ENCODE measurements around the gene PVALB.

PVALB gene, protein sequence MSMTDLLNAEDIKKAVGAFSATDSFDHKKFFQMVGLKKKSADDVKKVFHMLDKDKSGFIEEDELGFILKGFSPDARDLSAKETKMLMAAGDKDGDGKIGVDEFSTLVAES

DNA sequence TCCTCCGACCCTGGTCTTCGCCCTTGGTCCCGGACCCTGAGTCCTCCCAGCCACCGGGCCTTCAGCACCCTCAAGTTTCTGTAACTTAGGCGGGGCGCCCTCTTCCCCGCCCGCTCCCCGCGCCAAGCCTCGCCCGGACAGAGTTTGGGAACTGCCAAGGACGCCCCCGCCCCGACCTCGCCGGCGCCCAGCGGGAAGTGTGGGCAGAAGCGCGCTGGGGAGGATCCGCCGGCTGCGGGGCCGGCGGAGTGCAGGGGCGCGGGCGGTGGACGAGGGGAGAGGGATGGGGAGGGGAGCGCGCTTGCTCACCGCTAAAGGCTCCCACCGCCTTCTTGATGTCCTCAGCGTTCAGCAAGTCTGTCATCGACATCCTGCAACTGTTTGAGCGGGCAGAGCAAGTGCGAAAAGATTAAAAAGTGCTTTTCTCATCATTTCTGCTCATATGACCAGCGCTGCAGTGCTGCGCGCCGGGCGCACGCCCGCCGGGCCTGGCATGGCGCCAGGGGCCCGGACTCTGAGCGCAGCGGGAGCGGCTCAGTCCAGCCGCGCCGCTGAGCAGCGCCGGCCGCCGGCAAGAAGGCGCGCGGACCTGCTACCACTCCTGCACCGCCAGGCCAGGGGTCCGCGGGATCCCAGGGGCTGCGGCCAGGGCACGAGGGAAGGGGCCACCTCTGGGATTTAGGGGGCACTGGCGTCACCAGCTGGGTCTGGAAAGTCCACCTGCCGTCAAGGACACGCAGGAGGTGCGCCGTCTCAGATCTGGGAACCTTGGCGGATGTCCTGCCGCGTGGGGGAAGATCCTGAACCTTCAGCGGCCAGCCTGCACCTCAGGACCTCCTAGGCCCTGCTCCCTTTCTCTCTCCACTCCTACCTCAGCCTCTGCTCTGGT, at the start of gene PVALB:
PVALB (minus strand) TSS at position 400 of the 889 bp plus-strand sequence; CDS start at position 370, 30 bp downstream.
- DNase-seq (ENCODE audit: low read depth) = no peak

DNA sequence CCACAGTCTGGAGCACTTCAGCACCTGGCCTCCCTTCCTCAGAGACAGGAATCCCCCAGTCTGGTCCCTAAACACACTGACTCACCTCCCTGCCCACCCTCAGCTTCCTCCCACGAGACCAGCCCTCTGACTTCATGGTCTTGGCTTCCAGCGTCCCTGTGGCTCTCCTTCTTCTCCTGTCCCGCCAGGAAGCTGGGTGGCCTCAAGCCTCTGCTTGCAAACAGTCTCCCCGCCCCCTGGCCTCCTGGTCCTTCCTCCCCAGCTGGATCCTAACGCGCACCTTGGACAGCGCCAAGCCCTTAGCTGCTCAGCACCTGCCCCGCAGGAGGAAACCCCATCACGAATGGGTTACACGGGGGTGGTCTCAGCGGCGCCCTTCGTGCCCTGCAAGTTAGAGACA, 48.5 kb upstream of the PVALB start:
- no peak for DNase-seq (ENCODE audit: low read depth)

DNA sequence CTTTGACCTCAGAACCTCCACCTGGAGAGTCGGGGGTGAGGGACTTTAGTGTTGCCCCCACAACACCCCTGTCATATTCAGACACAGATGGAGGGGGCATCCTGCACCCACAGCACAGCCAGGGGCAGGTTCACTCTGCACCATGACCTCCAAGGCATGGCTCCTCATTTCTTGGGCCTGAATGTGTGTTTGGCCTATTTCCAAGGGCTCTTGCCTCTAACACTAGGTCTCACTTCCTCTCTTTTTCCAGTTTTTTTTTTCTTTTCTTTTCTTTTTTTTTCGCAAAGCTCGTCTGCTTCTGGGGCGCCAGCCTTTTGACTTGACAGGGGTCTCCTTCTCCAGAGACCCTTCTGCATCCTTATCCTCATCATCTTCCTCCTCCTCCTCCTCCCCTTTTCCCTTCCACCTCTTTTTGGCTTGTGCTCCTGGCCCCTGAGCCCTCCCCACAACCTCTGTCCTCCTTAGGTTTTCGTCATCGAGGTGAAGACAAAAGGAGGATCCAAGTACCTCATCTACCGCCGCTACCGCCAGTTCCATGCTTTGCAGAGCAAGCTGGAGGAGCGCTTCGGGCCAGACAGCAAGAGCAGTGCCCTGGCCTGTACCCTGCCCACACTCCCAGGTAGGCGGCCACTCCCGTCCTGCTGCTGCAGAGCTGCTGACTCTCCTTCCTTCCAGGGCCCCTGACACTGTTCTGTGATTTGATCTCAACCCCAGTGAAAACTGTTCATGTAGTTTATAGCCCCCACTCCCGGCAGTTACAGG, 47.8 kb upstream of the PVALB start:
- no peak for DNase-seq (ENCODE audit: low read depth)

DNA sequence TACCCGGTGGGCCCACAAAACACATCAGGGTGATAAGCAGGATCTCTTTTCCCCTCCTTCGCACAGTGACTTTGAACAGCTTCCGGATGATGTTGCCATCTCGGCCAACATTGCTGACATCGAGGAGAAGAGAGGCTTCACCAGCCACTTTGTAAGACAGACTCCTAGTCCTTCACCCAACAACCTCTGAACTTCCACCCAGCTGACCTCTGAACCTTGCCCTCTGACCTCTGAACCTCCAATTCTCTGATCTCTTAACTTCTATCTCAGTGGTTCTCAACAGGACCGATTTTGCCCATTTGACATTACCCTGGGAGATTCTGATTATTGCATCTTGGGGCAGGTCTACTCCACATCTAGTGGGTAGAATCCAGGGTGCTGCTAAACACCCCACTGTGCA, 47.1 kb upstream of the PVALB start:
- no peak for DNase-seq (ENCODE audit: low read depth)

DNA sequence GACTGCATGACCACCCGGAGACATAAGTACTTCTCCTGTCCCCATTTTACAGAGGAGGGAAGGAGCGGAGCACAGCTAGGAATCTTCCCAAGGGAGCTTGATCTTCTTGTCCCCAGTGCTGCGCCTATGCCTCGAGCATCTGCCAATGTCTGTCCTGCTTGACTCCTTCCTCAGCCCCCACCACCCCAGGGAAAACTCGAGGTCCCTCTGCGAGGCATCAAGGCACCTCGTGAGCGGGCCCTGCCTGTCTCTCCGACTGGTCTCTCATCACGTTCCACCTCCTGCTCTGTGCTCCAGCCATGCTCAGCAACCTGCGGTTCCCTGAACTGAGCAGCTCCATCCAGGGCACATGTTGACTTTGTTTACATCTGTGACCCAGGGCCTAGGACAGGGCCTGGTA, 46.4 kb upstream of the PVALB start:
- no peak for DNase-seq (ENCODE audit: low read depth)

DNA sequence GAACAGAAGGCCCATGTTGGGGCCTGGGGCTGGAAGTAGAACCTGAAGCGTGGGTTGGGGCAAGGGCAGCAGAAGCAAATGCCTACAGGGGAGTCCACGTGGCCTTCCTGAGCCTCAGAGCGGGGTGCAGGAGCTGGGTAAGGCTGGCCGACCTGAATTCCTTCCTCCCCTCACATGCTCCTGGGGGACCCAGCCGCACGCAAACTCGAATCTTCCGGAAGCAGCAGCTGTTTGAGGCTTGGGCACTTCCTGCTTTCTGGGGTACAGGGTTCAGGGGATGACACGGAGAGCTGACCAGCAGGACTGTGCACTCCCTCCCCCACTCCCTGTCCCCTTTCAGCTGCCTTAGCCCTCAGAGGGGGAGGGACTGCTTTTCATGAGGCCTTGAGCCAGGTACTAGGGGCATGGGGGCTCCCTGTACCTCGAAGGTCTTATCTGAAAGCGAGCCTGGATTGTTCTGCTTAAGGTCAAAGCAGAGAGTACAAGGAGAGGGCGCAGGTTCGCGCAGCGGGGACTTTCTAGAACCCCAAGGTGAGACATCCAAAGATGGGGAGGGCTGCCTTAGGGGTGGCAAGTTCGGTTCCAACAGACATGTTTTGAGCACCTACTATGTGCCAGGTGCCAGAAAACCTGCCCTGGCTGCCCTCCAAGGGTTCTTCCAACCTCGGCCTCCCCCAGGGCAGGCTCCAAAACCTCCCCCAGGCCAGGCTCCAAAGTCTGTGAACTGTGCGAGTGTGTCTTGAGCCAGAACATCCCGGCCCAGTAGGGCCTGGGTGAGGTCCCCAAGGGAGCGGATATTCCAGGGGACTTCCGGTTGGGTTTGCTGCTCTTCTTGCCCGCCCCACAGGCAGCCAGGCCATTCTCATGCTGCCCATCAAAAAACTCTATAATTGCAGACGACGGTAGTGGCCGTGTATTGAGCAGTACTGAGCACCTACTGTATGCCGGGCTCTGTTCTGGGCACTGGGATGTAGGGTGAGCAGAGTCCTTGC, 45.7 kb upstream of the PVALB start:
- no peak for DNase-seq (ENCODE audit: low read depth)

DNA sequence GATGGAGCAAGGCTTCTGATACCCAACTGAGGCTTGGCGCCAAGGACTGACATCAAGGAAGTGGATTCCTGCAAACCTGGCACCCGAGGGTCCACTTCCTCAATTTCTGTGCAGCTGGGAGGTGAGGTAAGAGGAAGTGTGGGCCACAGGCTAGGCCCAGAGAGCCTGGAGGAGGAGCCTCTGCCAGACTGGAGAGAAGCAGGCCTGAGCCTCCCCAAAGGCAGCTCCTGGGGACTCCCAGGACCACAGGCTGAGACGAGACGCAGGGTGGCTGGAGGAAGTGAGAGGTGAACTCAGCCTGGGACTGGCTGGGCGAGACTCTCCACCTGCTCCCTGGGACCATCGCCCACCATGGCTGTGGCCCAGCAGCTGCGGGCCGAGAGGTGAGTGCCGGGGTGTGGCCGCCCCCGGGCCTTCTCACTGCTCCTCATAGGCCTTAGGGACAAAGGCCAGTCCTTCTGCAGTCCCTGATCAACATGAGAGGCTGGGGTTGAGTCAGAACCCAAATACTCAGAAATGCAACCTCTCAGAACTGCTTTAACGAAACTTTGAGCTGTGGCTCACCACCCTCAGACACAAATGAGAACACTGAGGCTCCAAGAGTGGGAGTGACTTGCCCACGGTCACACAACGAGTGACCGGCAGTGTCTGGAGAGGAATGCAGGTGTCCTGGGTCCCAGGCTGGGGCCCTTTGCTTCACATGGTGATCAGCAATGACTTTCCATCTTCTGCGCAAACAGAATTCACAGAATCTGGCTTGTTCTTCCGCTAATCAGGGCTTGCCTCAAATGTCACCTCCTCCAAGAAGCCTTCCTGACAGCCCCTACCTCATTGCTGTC, 44.2 kb upstream of the PVALB start, which contains the start of gene NCF4:
NCF4 (plus strand) TSS at position 186 of the 839 bp plus-strand sequence; CDS start at position 352, 166 bp downstream.
- DNase-seq (ENCODE audit: low read depth) = no peak

DNA sequence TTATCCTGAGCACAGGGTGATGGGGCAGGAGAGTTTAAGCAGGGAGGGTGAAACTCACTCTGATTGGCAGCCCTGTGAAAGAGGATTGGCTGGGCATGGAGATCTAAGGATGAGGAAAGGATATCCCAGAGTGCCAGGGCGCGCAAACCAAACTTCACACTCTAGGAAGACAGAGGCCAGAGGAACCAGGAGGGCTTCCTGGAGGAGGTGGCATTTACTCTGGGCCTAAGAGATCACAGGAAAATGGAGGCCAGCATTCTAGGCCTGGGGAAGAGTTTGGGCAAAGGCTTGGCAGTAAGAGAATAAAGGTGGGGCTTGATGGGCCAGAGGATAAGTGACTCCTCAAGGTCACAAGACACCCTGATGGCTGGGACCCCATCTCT, 43.6 kb upstream of the PVALB start:
- DNase-seq (ENCODE audit: low read depth) = no peak

DNA sequence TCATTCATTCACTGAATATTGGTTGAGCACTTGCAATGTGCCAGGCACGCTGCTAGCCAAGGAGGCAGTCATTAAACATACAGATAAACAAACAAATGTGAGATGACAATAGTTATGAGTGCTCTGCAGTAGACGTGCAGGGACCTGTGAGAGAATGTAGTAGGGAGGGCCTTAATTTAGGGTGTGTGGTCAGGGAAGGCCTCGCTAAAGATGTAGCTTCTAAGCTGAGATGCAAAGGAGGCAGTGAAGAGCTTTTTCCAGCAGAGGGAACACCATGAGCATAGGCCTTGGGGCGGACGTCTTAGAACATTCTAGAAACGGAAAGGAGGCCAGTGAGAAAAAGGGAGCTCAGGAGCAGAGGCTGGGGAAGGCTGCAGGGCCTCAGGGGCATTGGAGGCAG, 43.2 kb upstream of the PVALB start:
- DNase-seq (ENCODE audit: low read depth) = no peak

DNA sequence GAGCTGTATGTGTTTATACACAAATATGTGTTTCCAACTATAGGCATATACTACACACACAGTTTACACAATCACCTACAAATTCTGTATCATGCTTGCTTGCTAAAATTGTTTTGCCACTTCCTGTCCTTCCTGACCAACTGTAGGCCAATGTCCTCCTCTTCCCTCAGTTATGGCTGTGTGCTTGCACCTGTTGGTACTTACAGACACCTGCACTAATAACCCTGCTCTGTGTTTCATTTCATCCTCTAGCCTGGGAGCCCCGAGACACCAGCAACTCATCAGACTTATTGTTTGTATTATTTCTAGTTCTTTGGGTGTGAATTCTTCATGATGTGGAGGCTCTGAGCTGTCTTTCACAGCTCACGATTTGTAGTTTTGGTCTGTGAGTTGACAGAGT, 42.1 kb upstream of the PVALB start:
- no peak for DNase-seq (ENCODE audit: low read depth)

DNA sequence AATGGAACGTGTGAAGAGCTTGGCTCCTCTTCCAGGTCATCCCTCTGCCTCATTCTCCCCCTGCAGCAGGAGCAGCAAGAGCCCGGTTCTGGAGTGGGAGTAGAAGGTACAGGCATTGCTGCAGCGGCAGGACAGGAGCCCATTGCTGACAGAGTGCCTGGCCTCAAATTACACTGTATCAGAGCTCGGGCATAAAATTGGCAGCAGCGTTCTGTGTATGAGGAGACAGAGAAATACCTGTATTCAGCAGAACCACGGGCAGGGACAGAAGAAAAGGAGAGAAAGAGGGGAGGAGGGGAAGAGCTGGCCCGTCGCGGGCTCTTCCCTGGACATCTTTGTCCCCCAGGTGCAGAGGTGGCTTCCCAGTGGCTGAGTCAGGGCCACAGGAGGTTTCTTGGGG, 41.3 kb upstream of the PVALB start:
- DNase-seq (ENCODE audit: low read depth) = no peak

DNA sequence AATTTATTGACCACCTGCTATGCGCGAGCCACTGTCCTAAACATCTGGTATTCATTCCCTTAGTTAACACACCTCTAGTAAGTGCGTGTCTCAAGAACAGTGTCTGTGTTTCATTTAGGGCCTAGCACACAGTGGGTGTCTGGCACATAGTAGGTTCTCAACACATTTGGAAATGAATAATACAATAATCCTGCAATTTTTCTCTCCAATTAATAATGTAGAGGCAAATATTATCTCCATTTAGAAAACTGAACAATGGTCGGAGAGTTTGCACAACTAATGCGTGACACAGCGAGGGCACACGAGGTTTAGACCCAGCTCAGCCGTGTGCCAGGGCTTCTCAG, 39.9 kb upstream of the PVALB start:
- DNase-seq (ENCODE audit: low read depth) = no peak

DNA sequence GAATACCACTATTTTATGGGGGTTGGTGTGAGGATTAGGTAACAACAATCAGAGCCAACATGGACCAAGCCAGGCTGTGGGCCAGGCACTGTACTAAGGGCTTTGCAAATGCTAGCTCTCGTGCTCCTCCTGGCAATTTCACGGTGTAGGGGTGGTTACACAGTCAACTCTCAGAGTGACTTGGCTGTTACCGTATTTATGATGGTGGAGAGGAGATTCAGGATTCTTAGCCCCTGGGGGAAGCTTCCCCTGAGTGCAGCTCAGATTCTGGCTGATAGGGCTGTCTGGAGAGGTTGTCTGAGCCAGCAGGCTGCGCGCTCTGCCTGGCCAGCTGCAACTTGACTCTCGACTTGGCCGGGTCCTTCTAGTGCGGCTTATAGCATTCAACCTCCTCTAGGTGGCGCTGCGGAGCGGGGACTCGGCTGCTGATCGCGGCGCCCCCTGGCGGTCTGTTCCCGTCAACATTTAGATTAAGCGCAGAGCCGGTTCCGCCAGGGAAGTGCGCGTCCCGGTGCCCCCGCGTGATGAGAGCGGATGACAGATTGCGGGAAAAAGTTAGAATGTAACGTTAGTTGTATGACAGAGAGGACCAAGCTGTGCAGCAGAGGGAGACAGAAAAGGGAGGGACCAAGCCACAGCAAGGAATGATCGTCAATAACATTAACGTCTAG, 39.4 kb upstream of the PVALB start:
- peak; percentile 95 for DNase-seq (ENCODE audit: low read depth)

DNA sequence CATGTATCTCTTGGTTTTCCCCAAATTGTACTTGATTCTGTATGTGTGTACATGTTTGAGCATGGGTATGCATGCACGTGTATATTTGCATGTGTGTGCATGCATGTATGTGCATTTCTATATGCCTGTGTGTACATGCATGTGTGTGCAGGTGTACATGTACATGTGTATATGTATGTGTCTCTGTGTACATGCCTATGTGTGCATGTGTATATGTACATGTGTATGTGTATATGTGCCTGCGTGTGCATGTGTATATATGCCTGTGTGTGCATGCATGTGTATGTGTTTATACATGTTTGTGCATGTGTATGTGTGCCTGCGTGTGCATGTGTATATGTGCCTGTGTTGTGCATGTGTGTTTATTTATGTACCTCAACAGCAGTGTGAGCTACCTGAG, 38.6 kb upstream of the PVALB start:
- no peak for DNase-seq (ENCODE audit: low read depth)

DNA sequence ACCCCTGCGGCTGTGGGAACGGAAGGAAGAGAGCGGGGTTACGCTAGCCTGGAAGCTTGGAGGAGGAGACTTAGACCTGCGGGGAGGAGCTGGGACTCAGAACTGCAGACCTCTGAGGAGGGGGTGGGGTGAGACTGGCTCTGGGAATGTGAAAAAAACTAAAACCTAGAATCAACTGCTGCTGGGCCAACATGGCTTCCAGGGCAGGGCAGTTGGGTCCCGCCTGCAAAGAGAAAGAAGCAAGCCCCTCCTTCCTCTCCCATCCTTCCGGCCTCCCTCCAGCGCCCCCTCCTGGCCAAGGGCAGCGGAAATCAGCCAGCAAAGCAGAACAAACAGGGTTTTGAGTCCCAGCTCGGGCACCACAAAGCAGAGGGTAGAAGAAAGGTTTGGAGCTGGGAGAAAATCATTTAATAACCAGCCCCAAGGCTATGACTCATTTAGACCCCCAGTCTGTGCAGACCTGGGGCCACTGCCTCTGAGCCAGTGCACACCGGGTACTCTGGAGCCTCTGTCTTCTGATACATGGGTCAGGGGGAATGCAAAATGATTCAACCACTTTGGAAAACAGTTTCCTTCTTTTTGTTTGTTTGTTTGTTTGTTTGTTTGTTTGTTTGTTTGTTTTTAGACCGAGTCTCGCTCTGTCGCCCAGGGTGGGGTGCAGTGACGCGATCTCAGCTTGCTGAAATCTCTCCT, 36.7 kb upstream of the PVALB start:
- DNase-seq (ENCODE audit: low read depth) = peak; percentile 87

DNA sequence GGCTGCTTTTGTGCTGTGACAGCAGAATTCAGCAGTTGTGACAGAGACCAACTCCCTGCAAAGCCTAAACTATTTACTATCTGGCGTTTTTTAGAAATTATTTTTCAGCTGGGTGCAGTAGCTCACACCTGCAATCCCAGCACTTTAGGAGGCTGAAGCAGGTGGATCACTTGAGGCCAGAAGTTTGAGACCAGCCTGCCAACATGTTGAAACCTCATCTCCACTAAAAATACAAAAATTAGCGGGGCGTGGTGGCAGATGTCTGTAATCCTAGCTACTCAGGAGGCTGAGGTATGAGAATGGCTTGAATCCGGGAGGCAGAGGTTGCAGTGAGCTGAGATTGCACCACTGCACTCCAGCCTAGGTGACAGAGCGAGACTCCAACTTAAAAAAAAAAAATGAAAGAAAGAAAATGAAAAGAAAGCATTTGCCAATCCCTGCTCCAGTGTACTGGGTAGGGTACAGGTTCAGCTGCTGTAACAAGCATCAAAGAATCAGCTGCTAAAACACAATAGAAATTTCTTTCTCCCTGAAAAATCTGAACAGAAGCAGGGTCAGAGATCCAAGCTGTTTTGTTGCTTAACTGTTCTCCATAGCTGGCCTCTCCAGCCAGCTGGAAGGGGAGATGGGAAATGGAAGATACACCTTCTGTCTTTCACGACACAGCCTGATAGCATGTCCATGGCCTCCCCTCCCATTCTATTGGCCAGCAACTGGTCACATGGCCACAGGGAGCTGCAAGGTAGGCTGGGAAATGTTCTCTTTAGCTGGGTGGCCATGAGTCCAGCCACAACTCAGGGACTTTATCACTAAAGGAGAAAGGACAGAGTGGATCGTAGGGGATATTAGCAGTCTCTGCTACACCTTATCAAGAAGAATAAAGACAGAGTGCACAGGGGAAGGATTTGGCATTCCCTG, 35.5 kb upstream of the PVALB start:
- no peak for DNase-seq (ENCODE audit: low read depth)

DNA sequence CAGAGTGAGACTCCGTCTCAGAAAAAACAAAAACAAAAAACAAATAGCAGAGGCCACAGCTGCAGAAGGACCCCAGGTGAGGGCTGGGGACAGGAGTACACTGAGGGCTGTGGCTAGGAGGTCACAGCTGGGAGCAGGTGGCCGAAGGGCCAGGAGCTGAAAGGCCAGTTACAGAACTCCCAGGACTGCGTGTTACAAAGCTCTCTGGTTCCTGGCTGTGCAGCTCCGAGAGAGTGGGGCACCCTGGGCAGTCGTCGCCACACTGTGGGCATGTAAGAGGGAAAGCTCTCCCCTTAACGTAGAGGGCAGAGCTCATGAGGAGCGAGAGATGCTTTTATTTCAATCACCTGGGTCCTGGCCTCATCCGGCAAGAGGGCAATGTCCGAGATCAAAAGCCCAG, 33.8 kb upstream of the PVALB start:
- no peak for DNase-seq (ENCODE audit: low read depth)

DNA sequence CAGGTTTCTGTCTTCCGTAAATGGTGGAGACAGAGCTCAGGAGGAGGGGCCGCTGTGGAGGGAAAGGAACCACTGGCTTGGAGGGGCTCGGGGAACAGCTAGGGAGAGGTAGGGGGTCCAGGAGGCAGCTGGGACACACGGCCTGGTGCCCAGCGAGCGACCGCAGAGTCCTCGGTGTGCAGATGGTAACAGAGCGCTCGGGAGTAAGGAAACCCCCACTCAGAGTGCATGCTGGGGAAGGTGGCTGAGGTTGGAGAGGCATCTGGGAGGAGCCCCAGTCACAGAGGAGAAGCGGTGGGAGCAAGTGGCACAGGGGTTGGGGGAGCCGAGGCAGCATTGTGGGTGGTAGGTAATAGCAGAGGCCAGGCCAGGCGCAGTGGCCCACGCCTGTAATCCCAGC, 33.2 kb upstream of the PVALB start:
- DNase-seq (ENCODE audit: low read depth) = no peak

DNA sequence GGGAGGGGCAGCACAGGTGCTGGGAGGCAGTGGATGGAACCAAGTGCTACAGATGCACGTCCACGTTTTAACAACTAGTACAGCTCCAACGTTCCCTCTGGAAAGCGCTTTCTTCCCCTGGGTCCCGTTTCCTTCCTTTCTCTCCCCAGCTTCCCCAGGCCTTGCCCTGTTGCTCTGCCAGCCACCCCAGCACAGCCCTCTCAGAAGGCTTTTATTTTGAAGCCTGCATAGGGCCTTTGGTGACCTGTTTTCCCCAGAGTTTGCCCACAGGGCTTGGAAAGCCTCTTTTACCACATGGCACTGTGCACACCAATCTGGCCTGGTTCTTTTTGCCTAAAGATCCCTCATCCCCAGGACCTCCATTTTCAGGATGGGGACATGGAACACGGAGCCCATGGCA, 30.1 kb upstream of the PVALB start:
- DNase-seq (ENCODE audit: low read depth) = no peak

Data from activated gamma-delta T cell treated with anti-CD3 and anti-CD28 coated beads, Interleukin-2, amount 50 U/mL, for 16 hours (primary cell).